D341Med (cell line): ENCODE data around the gene HOXA5.

Source experiments
- DNase-seq: peaks from one replicate; pipeline ENCODE4 v3.0.0; 2012; ENCODE audit warnings: low spot score

HOXA5 gene

GRCh38 chr7:27143023-27143949 lies at the start of gene HOXA5:
TSS of gene HOXA5 (minus strand) at chr7:27143681. CDS start at chr7:27143607, 74 bp downstream.
- DNase-seq = peak; percentile 85

GRCh38 chr7:27192546-27193334 lies 49.3 kb upstream of the HOXA5 start:
- peak; percentile 62 for DNase-seq

GRCh38 chr7:27191833-27192545 lies 48.5 kb upstream of the HOXA5 start:
- no peak for DNase-seq

GRCh38 chr7:27191161-27191731 lies 47.8 kb upstream of the HOXA5 start:
- DNase-seq = no peak

- no peak for DNase-seq
These were observed 46.7 kb upstream of the HOXA5 start for GRCh38 chr7:27189997-27190748.

- no peak for DNase-seq
These were observed 46.0 kb upstream of the HOXA5 start for GRCh38 chr7:27189295-27189996.

GRCh38 chr7:27188386-27189294 lies 45.2 kb upstream of the HOXA5 start:
- no peak for DNase-seq

- no peak for DNase-seq
These were observed 44.2 kb upstream of the HOXA5 start for GRCh38 chr7:27187475-27188385.

GRCh38 chr7:27186668-27187474 lies 43.4 kb upstream of the HOXA5 start:
- no peak for DNase-seq

- DNase-seq = no peak
These were observed 42.6 kb upstream of the HOXA5 start for GRCh38 chr7:27185854-27186667.

GRCh38 chr7:27185013-27185853 lies 41.8 kb upstream of the HOXA5 start, which contains the start of gene HOXA11:
TSS of gene HOXA11 (minus strand) at chr7:27185232. CDS start at chr7:27185144, 88 bp downstream.
- DNase-seq = no peak

- DNase-seq = no peak
These were observed 41.0 kb upstream of the HOXA5 start for GRCh38 chr7:27184337-27185012.

GRCh38 chr7:27183682-27184336 lies 40.3 kb upstream of the HOXA5 start:
- peak; percentile 65 for DNase-seq

GRCh38 chr7:27182861-27183681 lies 39.6 kb upstream of the HOXA5 start:
- DNase-seq = no peak
